DMS153 (cell line): ENCODE data around the gene HNRNPH1.
"Not testable (repeated sequence)": the region's sequence is repeated elsewhere in the genome, so short reads cannot be mapped to it uniquely, and the experiment has no call there.

ENCODE experiments used
- DNase-seq: peaks from one replicate; lab custom pipeline; 2025; lab: John Stamatoyannopoulos, UW

HNRNPH1 gene

DNA sequence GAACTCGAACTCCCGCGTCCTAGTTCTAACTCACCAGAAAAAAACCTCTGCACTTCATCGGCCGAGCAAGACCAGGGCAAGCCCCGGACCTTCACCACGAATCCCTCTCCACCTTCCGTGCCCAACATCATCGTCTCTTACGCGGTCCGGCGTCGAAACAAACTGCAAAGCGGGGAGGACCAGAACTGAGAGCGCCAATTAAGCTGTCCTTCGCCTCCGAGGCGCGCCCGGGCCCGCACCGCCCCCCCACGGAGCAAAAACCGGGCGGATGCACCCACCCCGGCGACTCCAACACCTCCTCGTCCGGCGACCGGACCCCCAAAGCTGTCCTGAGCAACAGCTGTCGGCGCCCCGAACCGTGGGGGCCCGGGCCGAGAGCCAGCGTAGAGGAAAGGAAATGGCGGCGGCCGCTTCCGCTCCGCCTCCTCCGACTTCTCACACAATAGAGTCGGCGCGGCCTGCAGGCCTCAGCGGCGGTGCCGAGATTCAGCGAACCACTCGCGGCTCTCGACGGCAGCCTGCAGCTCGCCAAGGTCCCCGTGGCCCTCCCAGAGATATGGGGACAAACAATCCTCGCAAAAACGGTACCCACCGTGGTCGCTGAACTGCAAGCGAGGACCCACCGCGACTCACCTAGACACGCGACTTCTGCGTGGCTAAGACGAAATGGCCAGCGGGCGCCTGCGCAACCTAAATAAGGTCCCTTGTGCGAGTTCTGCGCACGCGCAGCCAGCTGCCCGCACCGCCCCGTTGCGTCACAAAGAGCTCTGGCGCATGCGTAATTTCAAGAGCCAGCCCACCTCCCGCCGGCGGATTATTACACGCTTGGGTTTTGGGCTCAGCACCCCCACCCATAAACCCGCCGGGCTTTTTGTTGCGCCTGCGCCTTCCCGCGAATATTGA is at the start of gene HNRNPH1:
Gene HNRNPH1 (minus strand): TSS at position 669 of the 903 bp plus-strand sequence. CDS start 538 bp downstream, at position 131.
- peak; percentile 95 for DNase-seq

- no peak for DNase-seq
Observed at GRCh38 chr5:179668391-179668790, 44.9 kb upstream of the HNRNPH1 start.

GRCh38 chr5:179661647-179662046 is 38.2 kb upstream of the HNRNPH1 start:
- not testable (repeated sequence) for DNase-seq

- not testable (repeated sequence) for DNase-seq
Observed at GRCh38 chr5:179658179-179658856, 34.8 kb upstream of the HNRNPH1 start.

DNA sequence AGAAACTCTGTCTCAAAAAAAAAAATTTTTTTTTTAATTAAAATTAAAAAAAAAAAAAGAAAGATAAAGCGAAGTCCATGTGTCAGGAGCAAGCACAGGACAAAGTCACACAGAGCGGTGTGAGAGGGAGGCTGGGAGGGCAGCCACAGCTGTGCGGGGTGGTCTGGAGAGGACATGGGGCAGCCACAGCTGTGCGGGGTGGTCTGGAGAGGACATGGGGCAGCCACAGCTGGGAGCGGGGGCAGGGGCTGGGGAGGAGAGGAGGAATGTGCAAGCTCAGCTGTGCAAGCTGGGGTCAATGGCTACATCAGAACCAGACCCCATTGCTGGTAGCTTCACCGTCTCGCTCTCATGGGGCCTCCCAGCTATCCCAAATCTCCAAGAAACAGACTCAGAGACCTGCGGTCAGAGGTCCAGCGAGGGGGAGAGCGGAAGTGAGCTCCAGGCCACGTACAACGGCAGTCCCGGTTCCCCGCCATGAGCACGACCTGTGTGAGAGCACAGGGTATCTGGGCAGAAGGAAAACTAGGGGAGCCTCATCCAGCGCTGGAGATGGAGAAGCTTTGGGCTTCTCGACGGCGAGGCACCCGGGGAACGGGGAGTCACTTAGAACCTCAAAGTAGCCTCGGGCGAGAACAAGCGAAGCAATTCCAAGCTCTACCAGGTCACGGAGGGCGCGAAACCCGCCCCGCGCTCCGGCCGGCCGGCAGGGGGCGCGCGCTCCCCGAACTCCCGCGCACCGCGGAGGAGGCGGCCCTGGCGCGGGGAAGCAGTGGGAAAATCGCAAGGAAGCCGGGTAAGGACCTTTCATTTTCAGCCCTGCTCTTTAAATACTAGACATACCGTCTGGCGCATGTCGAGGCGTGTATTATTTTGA is 34.1 kb upstream of the HNRNPH1 start:
- not testable (repeated sequence) for DNase-seq

DNA sequence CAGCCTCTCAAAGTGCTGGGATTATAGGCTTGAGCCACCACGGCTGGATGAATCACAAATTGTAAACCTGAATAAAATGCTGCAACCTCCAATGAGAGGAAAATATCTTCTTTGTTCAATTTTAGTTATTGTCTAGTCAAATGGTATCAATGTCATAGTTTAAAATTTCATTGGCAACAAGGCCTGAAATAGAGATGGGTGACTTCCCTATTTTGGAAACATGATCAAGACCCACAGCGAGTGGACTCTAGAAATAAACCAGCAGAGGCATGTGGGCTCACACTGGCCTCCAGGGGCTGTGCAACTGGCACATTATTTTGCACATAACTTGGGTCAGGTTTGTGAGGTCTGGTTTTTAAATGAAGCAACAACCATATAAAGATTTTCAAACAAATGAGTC is 29.7 kb upstream of the HNRNPH1 start:
- DNase-seq = not testable (repeated sequence)

GRCh38 chr5:179650245-179650644 is 26.8 kb upstream of the HNRNPH1 start:
- not testable (repeated sequence) for DNase-seq

GRCh38 chr5:179649166-179649703 is 25.8 kb upstream of the HNRNPH1 start:
- DNase-seq = not testable (repeated sequence)

- DNase-seq = no peak
Observed at GRCh38 chr5:179648410-179648809, 24.9 kb upstream of the HNRNPH1 start.

- not testable (repeated sequence) for DNase-seq
Observed at GRCh38 chr5:179644766-179645165, 21.3 kb upstream of the HNRNPH1 start.

GRCh38 chr5:179643141-179643920 is 19.9 kb upstream of the HNRNPH1 start:
- DNase-seq = not testable (repeated sequence)

DNA sequence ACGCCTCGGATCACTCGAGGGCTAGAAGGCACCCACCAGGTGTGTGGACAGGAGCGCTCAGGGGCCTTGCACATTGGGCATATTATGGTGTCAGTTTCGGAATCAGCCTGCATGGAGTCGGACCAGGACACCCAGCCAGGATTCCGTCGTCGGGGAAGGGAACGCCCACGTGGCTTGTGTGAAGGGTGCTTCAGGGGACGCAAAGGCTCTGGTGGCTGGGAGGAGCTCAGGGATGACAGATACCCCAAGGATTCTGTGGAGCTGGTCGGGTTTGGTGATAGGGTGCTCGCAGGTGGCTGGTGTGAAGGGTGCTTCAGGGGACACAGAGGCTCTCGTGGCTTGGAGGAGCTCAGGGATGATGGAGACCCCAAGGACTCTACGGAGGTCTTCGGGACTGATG is 19.2 kb upstream of the HNRNPH1 start:
- DNase-seq = not testable (repeated sequence)

DNA sequence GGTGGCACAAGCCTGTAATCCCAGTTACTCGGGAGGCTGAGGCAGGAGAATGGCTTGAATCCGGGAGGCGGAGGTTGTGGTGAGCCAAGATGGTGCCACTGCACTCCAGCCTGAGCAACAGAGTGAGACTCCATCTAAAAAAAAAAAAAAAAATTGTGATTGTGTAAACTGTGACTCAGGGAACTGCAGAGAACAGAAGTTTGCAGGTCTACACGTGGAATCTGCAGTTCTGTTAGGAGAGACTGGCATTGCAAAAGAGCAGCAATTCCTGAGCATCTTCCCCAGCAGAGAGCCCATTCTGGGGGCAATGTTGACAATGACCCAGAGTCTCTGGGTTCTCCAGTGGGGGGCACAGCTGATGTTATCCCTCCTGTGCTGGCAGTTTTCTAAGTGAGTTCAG is 18.3 kb upstream of the HNRNPH1 start:
- DNase-seq = not testable (repeated sequence)

GRCh38 chr5:179639296-179639695 is 15.8 kb upstream of the HNRNPH1 start:
- not testable (repeated sequence) for DNase-seq

DNA sequence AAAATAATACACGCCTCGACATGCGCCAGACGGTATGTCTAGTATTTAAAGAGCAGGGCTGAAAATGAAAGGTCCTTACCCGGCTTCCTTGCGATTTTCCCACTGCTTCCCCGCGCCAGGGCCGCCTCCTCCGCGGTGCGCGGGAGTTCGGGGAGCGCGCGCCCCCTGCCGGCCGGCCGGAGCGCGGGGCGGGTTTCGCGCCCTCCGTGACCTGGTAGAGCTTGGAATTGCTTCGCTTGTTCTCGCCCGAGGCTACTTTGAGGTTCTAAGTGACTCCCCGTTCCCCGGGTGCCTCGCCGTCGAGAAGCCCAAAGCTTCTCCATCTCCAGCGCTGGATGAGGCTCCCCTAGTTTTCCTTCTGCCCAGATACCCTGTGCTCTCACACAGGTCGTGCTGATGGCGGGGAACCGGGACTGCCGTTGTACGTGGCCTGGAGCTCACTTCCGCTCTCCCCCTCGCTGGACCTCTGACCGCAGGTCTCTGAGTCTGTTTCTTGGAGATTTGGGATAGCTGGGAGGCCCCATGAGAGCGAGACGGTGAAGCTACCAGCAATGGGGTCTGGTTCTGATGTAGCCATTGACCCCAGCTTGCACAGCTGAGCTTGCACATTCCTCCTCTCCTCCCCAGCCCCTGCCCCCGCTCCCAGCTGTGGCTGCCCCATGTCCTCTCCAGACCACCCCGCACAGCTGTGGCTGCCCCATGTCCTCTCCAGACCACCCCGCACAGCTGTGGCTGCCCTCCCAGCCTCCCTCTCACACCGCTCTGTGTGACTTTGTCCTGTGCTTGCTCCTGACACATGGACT is 11.1 kb upstream of the HNRNPH1 start:
- DNase-seq = not testable (repeated sequence)

- not testable (repeated sequence) for DNase-seq
Observed at GRCh38 chr5:179633501-179634369, 10.3 kb upstream of the HNRNPH1 start.

GRCh38 chr5:179624841-179625271 is 1.4 kb upstream of the HNRNPH1 start:
- DNase-seq = no peak

DNA sequence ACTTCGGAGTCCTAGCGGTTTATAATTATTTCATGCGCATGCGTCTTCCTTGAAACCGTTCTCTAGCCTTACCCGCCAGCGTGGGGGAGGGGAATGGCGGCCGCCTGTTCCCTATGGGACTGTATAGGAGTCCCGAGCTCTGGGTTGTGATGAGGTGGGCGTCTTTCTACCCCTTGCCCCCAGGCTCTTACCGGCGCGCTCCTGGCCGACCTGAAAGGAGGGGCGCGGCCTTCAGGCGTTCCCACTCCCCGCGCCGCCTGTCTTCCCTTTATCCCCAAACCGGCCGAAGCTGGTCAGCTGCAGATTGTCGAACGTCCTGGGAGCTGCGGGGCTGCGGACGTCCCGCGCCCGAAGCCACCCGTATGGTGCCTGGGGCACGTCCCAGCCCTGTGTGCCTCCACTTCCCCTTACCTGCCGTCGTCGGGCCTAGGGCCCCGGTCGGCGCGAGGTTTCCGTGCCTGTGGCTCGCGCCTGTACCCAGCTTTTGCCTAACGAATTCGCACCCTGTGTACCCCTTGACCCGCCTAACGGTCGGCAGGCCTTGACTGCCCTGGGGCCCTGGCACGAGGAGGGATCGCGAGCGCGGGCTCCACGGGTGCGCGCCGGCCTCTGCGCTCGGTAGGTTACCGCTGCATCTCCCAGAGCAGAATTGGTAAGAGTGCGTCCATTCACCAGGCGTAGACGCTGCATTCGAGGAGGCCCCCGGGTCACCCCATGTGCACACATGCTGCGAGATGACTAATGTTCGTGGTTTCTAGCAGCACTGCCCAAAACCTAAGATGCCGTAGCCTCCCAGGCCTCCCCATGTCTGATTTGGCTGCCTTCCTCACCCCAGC is 653 bp upstream of the HNRNPH1 start:
- DNase-seq = no peak
